ENCODE data around the gene NAA30.
A peak's percentile ranks its signal among the peaks of the same experiment; 100 is the strongest.

Gene NAA30

GRCh38 chr14:57378661-57379060 lies 11.7 kb upstream of the NAA30 start:
- H3K4me3 ChIP-seq (replicated peaks; ENCODE audit: low read depth, low read length), result no peak overlapping the region
- no peaks in the 10 kb centered on the region for H3K36me3 ChIP-seq (ENCODE audit: control insufficient read depth, insufficient read depth, low read length)
- TF ChIP-seq, protein P1, sequence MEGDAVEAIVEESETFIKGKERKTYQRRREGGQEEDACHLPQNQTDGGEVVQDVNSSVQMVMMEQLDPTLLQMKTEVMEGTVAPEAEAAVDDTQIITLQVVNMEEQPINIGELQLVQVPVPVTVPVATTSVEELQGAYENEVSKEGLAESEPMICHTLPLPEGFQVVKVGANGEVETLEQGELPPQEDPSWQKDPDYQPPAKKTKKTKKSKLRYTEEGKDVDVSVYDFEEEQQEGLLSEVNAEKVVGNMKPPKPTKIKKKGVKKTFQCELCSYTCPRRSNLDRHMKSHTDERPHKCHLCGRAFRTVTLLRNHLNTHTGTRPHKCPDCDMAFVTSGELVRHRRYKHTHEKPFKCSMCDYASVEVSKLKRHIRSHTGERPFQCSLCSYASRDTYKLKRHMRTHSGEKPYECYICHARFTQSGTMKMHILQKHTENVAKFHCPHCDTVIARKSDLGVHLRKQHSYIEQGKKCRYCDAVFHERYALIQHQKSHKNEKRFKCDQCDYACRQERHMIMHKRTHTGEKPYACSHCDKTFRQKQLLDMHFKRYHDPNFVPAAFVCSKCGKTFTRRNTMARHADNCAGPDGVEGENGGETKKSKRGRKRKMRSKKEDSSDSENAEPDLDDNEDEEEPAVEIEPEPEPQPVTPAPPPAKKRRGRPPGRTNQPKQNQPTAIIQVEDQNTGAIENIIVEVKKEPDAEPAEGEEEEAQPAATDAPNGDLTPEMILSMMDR (IDR thresholded peaks at IDR 0.05; ENCODE audit: insufficient read depth, low read length, poor library complexity, severe bottlenecking), result no peak
- DNase-seq (ENCODE audit: extremely low read depth, insufficient read length), result no peak
- no peaks in the 10 kb centered on the region for H3K27me3 ChIP-seq (replicated peaks; ENCODE audit: control insufficient read depth, insufficient read depth, low read length)

GRCh38 chr14:57380935-57381334 lies 9.5 kb upstream of the NAA30 start:
- no peaks in the 10 kb centered on the region for H3K36me3 ChIP-seq (ENCODE audit: control insufficient read depth, insufficient read depth, low read length)
- DNase-seq (ENCODE audit: extremely low read depth, insufficient read length), result no peak
- TF ChIP-seq, protein P1 (IDR thresholded peaks at IDR 0.05; ENCODE audit: insufficient read depth, low read length, poor library complexity, severe bottlenecking), result no peak
- no peak overlapping the region for H3K4me3 ChIP-seq (replicated peaks; ENCODE audit: low read depth, low read length)
- H3K27me3 ChIP-seq (replicated peaks; ENCODE audit: control insufficient read depth, insufficient read depth, low read length), result no peaks in the 10 kb centered on the region

- Histone ChIP-seq H3K36me3 (ENCODE audit: control insufficient read depth, insufficient read depth, low read length) (no peaks in the 10 kb centered on the region), H3K27me3 (replicated peaks; ENCODE audit: control insufficient read depth, insufficient read depth, low read length) (no peaks in the 10 kb centered on the region), H3K4me3 (replicated peaks; ENCODE audit: low read depth, low read length) (no peak overlapping the region)
- TF ChIP-seq, protein P1 (IDR thresholded peaks at IDR 0.05; ENCODE audit: insufficient read depth, low read length, poor library complexity, severe bottlenecking), result no peak
- no peak for DNase-seq (ENCODE audit: extremely low read depth, insufficient read length)
These were observed 8.1 kb upstream of the NAA30 start for GRCh38 chr14:57382283-57382682.

GRCh38 chr14:57383125-57383745 lies 7.2 kb upstream of the NAA30 start:
- Histone ChIP-seq H3K4me3 (replicated peaks; ENCODE audit: low read depth, low read length) (no peak overlapping the region), H3K36me3 (ENCODE audit: control insufficient read depth, insufficient read depth, low read length) (no peaks in the 10 kb centered on the region), H3K27me3 (replicated peaks; ENCODE audit: control insufficient read depth, insufficient read depth, low read length) (no peaks in the 10 kb centered on the region)
- DNase-seq (ENCODE audit: extremely low read depth, insufficient read length), result no peak
- TF ChIP-seq, protein P1 (IDR thresholded peaks at IDR 0.05; ENCODE audit: insufficient read depth, low read length, poor library complexity, severe bottlenecking), result no peak

DNA sequence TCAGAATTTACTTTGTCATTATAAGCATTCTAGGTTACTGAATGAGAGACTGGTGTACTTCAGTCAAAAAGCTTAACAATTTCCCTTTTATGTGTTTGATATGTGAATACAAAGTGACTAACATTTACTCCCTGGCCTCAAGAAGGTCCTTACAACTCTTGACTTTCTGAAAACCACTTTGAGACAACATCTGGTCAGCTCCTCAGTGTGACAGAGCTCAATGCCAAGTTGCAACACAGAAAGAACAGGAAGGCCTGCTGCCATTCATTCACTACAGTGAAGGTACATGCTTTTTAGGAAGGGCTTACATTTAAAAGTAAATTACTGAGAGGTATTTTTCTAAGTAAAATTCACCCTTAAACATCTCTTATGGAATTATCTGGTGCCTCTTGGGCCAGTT lies 2.3 kb upstream of the NAA30 start:
- TF ChIP-seq, protein P1 (IDR thresholded peaks at IDR 0.05; ENCODE audit: insufficient read depth, low read length, poor library complexity, severe bottlenecking), result no peak
- no peak for DNase-seq (ENCODE audit: extremely low read depth, insufficient read length)
- no peaks in the 10 kb centered on the region for H3K27me3 ChIP-seq (replicated peaks; ENCODE audit: control insufficient read depth, insufficient read depth, low read length)
- H3K36me3 ChIP-seq (ENCODE audit: control insufficient read depth, insufficient read depth, low read length), result no peaks in the 10 kb centered on the region
- no peak overlapping the region for H3K4me3 ChIP-seq (replicated peaks; ENCODE audit: low read depth, low read length)

DNA sequence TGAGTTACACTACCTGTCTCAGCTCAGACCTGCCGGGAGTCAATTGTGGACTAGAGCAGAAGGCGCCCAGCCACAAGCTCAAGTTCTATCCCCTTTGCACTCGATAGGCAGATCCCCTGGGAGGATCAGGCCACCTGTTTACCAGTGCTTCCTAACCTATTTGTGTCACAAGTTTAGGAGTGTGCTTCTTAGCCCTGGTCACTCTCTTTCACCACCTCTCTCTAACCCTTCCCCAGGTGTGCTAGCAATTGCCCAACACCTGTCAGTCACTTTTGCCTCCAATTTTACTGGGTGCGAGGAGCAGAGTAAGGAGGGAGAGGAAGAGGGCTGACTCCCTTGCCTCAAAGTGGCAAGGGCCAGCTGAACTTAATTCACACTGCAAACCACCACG lies 745 bp upstream of the NAA30 start:
- no peak for DNase-seq (ENCODE audit: extremely low read depth, insufficient read length)
- no peaks in the 10 kb centered on the region for H3K36me3 ChIP-seq (ENCODE audit: control insufficient read depth, insufficient read depth, low read length)
- TF ChIP-seq, protein P1 (IDR thresholded peaks at IDR 0.05; ENCODE audit: insufficient read depth, low read length, poor library complexity, severe bottlenecking), result no peak
- no peaks in the 10 kb centered on the region for H3K27me3 ChIP-seq (replicated peaks; ENCODE audit: control insufficient read depth, insufficient read depth, low read length)
- peak overlapping the region; percentile 91 for H3K4me3 ChIP-seq (replicated peaks; ENCODE audit: low read depth, low read length)
